ENCODE measurements around the gene LDB3. TPM values are rescaled to one million over a fixed set of nuclear protein-coding genes. Genes with fewer than 3 reads are reported as not detected.

The LDB3 gene
- total and polyA plus RNA-seq, 2 of the 8 experiments (the other 6 are each of a cell fraction or from before 2014, with no cell fraction given): 0.20 to 0.43 TPM

DNA sequence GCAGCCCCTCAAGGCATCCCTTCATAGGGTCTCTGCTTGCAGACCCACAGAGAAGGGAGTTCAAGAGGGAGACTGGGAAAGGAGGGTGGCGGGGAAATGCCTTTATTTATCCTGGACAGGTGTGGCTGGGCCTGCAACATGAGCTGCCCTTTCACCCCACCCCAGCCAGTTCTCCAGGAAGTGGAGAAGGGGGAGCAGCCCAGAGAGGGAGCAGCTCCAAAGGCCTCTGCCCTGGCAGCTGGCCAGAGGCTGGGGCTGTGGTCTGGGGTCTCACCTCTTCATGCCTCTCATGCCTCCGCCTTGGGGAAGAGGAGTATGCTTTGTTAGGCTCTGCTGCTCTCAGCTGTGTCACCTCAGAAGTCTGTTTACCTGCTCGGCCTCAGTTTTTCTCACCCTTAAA, 3.1 kb downstream of the LDB3 start:
- no peak overlapping the region for H3K4me3 ChIP-seq (ENCODE audit: extremely low read depth in 1 of 4, insufficient read depth in 2 of 4, low read depth in 3 of 4, low read length in 4 of 4)
- H2BK15ac ChIP-seq (ENCODE audit: low read length): peak overlapping the region; percentile 46; the same call in 1 of the 2 replicates
- H3K23ac ChIP-seq (ENCODE audit: insufficient read length): no peak overlapping the region
- TF ChIP-seq JUN (IDR thresholded peaks at IDR 0.05; ENCODE audit: low read depth, low read length) (no peak), SP4 (IDR thresholded peaks at IDR 0.05; ENCODE audit: low read length) (no peak), SUZ12 (IDR thresholded peaks at IDR 0.05; ENCODE audit: low read length) (no peak), RFX5 (IDR thresholded peaks at IDR 0.05; ENCODE audit: borderline replicate concordance, low read depth, low read length) (no peak), JUND (IDR thresholded peaks at IDR 0.05; ENCODE audit: low read length) (no peak)
- TF ChIP-seq, protein P1, sequence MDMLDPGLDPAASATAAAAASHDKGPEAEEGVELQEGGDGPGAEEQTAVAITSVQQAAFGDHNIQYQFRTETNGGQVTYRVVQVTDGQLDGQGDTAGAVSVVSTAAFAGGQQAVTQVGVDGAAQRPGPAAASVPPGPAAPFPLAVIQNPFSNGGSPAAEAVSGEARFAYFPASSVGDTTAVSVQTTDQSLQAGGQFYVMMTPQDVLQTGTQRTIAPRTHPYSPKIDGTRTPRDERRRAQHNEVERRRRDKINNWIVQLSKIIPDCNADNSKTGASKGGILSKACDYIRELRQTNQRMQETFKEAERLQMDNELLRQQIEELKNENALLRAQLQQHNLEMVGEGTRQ (IDR thresholded peaks at IDR 0.05; ENCODE audit: low read length): no peak
- ChIA-PET POLR2A (ENCODE audit: partially characterized antibody) (interaction anchor here (1.0 to 1.1 kb wide), 2 partner anchors 28 to 263 kb away, joined by 3 to 5 read pairs; no protein-coding TSS in a partner anchor), CTCF (ENCODE audit: partially characterized antibody) (interaction anchor here (0.7 to 4.9 kb wide), 8 partner anchors 9 to 267 kb away, joined by 3 to 50 read pairs (median 6); no protein-coding TSS in a partner anchor)
- no peaks in the 10 kb centered on the region for H3K36me3 ChIP-seq (ENCODE audit: control insufficient read depth in 2 of 4, insufficient read depth in 4 of 4, low read length in 3 of 4)
- H3K4me2 ChIP-seq (ENCODE audit: insufficient read depth in 1 of 2, low read depth in 2 of 2, low read length in 2 of 2): no peak overlapping the region
- H3K4ac ChIP-seq (replicated peaks; ENCODE audit: insufficient read length, low read depth, low read length): peak overlapping the region; percentile 53
- H4K8ac ChIP-seq (ENCODE audit: extremely low read depth, insufficient read depth, low read length): no peak overlapping the region
- no peaks in the 10 kb centered on the region for H4K20me1 ChIP-seq (replicated peaks in 1 of 2; ENCODE audit: control insufficient read depth in 1 of 2, insufficient read depth in 2 of 2, low read length in 2 of 2)
- no peaks in the 10 kb centered on the region for H3K9me3 ChIP-seq (ENCODE audit: insufficient read depth in 2 of 2, low read depth in 1 of 2, low read length in 1 of 2)
- no peak overlapping the region for H3K14ac ChIP-seq (ENCODE audit: insufficient read length)
- peaks cover 3 to 43% (median 25%) of the 10 kb centered on the region in 4 experiments for H3K4me1 ChIP-seq (replicated peaks in 1 of 4; ENCODE audit: control insufficient read depth in 3 of 4, insufficient read depth in 4 of 4, low read length in 3 of 4)
- H3K27ac ChIP-seq (ENCODE audit: low read depth, low read length): no peak overlapping the region
- no peak overlapping the region for H4K5ac ChIP-seq (ENCODE audit: insufficient read length, low read depth, low read length)
- no peaks in the 10 kb centered on the region for H3K27me3 ChIP-seq (replicated peaks in 1 of 4; ENCODE audit: control insufficient read depth in 3 of 4, extremely low read depth in 1 of 4, insufficient read depth in 3 of 4, low read length in 3 of 4)
- H3K23me2 ChIP-seq (ENCODE audit: low read depth, low read length): no peaks in the 10 kb centered on the region
- peak overlapping the region; percentile 54 for H4K91ac ChIP-seq (replicated peaks; ENCODE audit: insufficient read length, low read length)
- 91% methylated on average over 3 of the region's 3 CpGs; no CpG with 5 or more reads in 1 of the 2 experiments for whole genome bisulfite sequencing, 2 experiments (ENCODE audit: extremely low coverage in 1 of 2, insufficient coverage in 1 of 2, insufficient read length in 1 of 2, insufficient replicate concordance in 2 of 2, low coverage in 1 of 2, low lambda C conversion rate in 2 of 2, missing lambda C conversion rate in 1 of 2)
- 0 out of 2 replicates have a peak overlapping the region, but pooled peaks have one; percentile 48 for H2BK20ac ChIP-seq (ENCODE audit: low read length)
- DNase-seq (ENCODE audit: low read depth in 1 of 2, low spot score in 2 of 2) (no peak), FAIRE-seq (no peak)
- H3K9ac ChIP-seq (replicated peaks in 1 of 4; ENCODE audit: extremely low read depth in 1 of 4, low read depth in 3 of 4, low read length in 3 of 4): no peak overlapping the region
- peak overlapping the region; percentile 20; the same call in 1 of the 2 replicates for H2BK5ac ChIP-seq (ENCODE audit: low read depth, low read length)
- H3K79me1 ChIP-seq (ENCODE audit: low read depth, low read length): no peaks in the 10 kb centered on the region
- no peak overlapping the region for H2BK120ac ChIP-seq (replicated peaks; ENCODE audit: low read depth, low read length)
- H2BK12ac ChIP-seq (ENCODE audit: low read depth, low read length): no peak overlapping the region
- H3K79me2 ChIP-seq (ENCODE audit: control insufficient read depth in 1 of 2, insufficient read depth in 2 of 2, low read length in 2 of 2): no peaks in the 10 kb centered on the region
- H2AK5ac ChIP-seq (ENCODE audit: low read depth, low read length): no peak overlapping the region
- no peak overlapping the region for H3K56ac ChIP-seq (replicated peaks; ENCODE audit: insufficient read length, low read depth, low read length)
- peak overlapping the region; percentile 15; the same call in 1 of the 2 replicates for H3K18ac ChIP-seq (ENCODE audit: extremely low read depth, low read length)
- no peak overlapping the region for H2AFZ ChIP-seq (ENCODE audit: low read length)

All from H1 (cell line).